GM12878 (cell line): ENCODE data around the gene TTL. TPM values are rescaled to one million over a fixed set of nuclear protein-coding genes. Genes with fewer than 3 reads are reported as not detected.

Source experiments
- ATAC-seq: fragments of 200-7000 bp; cut with Tn5 transposase; 3 replicates; pipeline ENCODE4 v1.9.1; 2020; ENCODE audit warnings: mild to moderate bottlenecking, moderate library complexity
- BruUV-seq: library from RNA; stranded (reverse); fragments of 400-500 nt; replicated peaks from 2 replicates; lab custom pipeline; 2021; lab: Mats Ljungman, UMichigan
- CTCF ChIA-PET: fragments of 300-600 bp; sonication (Branson Sonifier 250); formaldehyde crosslinking; extraction: SDS; loops from one replicate; lab custom pipeline; 2021; ENCODE audit warnings: inconsistent platforms; lab: Yijun Ruan, JAX
- POLR2A ChIA-PET: fragments of 350-600 bp; formaldehyde crosslinking; extraction: SDS; loops from one replicate; lab custom pipeline; 2021; ENCODE audit warnings: inconsistent platforms; lab: Charles Lee
- RAD21 ChIA-PET: fragments of 300-600 bp; sonication (Branson Sonifier 250); formaldehyde crosslinking; loops from one replicate; lab custom pipeline; 2023; ENCODE audit warnings: antibody characterized with exemption; ENCODE audit not compliant: unreplicated experiment; lab: Charles Lee
- SMC1A ChIA-PET: fragments of 300-600 bp; sonication (Branson Sonifier 250); formaldehyde crosslinking; loops from one replicate; lab custom pipeline; 2023; ENCODE audit not compliant: unreplicated experiment, uncharacterized antibody; lab: Charles Lee
- DNase-seq: peaks from one replicate; pipeline ENCODE4 v3.0.0-alpha.2; 2011; ENCODE audit warnings: low read depth, low spot score
- FAIRE-seq: peaks from 3 replicates; lab custom pipeline; 2011; peaks lifted over from hg19 to GRCh38; lab: Jason Lieb, UNC
- H2AFZ ChIP-seq: 2 replicates; pipeline ENCODE4 v1.6.0; 2011; ENCODE audit warnings: low read depth, low read length, control low read depth; ENCODE audit not compliant: control insufficient read depth
- H3K27ac ChIP-seq: 2 replicates; pipeline ENCODE4 v1.5.1; 2011; ENCODE audit warnings: control low read depth; ENCODE audit not compliant: control insufficient read depth, insufficient read depth
- H3K27me3 ChIP-seq, 2 experiments: replicated peaks in 1 of 2; 2 replicates each; pipeline versions ENCODE4 v1.6.0 to v1.6.1; 2011; ENCODE audit warnings: low read length in 1 of 2; ENCODE audit not compliant: control insufficient read depth in 2 of 2, insufficient read depth in 2 of 2
- H3K36me3 ChIP-seq, 2 experiments: 2 replicates each; pipeline ENCODE4 v1.5.1; 2011; ENCODE audit warnings: low read length in 1 of 2; ENCODE audit not compliant: control insufficient read depth in 2 of 2, insufficient read depth in 2 of 2
- H3K4me1 ChIP-seq: 2 replicates; pipeline ENCODE4 v1.6.1; 2011; ENCODE audit warnings: mild to moderate bottlenecking, low read length, moderate library complexity, mixed read lengths; ENCODE audit not compliant: control insufficient read depth, insufficient read depth
- H3K4me2 ChIP-seq: 2 replicates; pipeline ENCODE4 v1.6.0; 2011; ENCODE audit warnings: control low read depth; ENCODE audit not compliant: control insufficient read depth, insufficient read depth
- H3K4me3 ChIP-seq: fragments of 200-600 bp; sonication (generic); 2 replicates; pipeline ENCODE4 v1.5.1; 2016
- H3K79me2 ChIP-seq: 2 replicates; pipeline ENCODE4 v1.6.0; 2011; ENCODE audit warnings: low read length; ENCODE audit not compliant: control insufficient read depth, insufficient read depth
- H3K9ac ChIP-seq: 2 replicates; pipeline ENCODE4 v1.8.0; 2011; ENCODE audit warnings: low read length, control low read depth, mixed read lengths; ENCODE audit not compliant: control insufficient read depth, insufficient read depth
- H3K9me3 ChIP-seq: replicated peaks from 3 replicates; pipeline ENCODE4 v1.5.1; 2011; ENCODE audit warnings: mild to moderate bottlenecking, low read length; ENCODE audit not compliant: control insufficient read depth, insufficient read depth
- H4K20me1 ChIP-seq: 2 replicates; pipeline ENCODE4 v1.6.0; 2011; ENCODE audit not compliant: control insufficient read depth, insufficient read depth
- BMI1 ChIP-seq: fragments of 450-650 bp; IDR thresholded peaks from 2 replicates; pipeline ENCODE4 v1.6.1; 2016; ENCODE audit warnings: mild to moderate bottlenecking, moderate library complexity, borderline replicate concordance
- CHD2 ChIP-seq: IDR thresholded peaks from 2 replicates; pipeline ENCODE4 v1.6.1; 2011; ENCODE audit warnings: low read depth, low read length, improper control_type of control experiment, borderline replicate concordance
- CHD4 ChIP-seq: fragments of 200-600 bp; sonication (generic); IDR thresholded peaks from 2 replicates; pipeline ENCODE4 v1.6.1; 2016; ENCODE audit warnings: mild to moderate bottlenecking
- EZH2 ChIP-seq: IDR thresholded peaks from 2 replicates; pipeline ENCODE4 v1.6.1; 2012; ENCODE audit warnings: low read depth, mild to moderate bottlenecking, control low read depth, inconsistent platforms, low read length, borderline replicate concordance; ENCODE audit not compliant: control insufficient read depth
- POLR2AphosphoS2 ChIP-seq: IDR thresholded peaks from 2 replicates; pipeline ENCODE4 v1.6.1; 2011; ENCODE audit warnings: low read depth, mild to moderate bottlenecking, low read length, improper control_type of control experiment, moderate library complexity
- RAD51 ChIP-seq: fragments of 450-650 bp; IDR thresholded peaks from 2 replicates; pipeline ENCODE4 v1.6.1; 2016; ENCODE audit warnings: moderate library complexity, mild to moderate bottlenecking, inconsistent platforms
- SIX5 ChIP-seq: IDR thresholded peaks from 2 replicates; pipeline ENCODE4 v1.6.1; 2011; ENCODE audit warnings: mild to moderate bottlenecking, low read depth, low read length, moderate library complexity; ENCODE audit not compliant: severe bottlenecking
- ZBED1 ChIP-seq: IDR thresholded peaks from 2 replicates; pipeline ENCODE4 v1.6.1; 2016; ENCODE audit warnings: borderline replicate concordance
- WGBS: methylation state at CpG from one replicate; pipeline ENCODE4 v1.1.6; 2016; ENCODE audit warnings: low lambda C conversion rate; ENCODE audit not compliant: insufficient replicate concordance, insufficient coverage; ENCODE audit errors: missing lambda C conversion rate; 5-methylcytosine and 5-hydroxymethylcytosine counted together
- in situ Hi-C: fragments of 300-500 bp; cut with MboI; formaldehyde crosslinking; loops from 9 replicates; pipeline ENCODE4 v1.14.3; 2018; ENCODE audit warnings: mixed read lengths
- intact Hi-C: fragments of 100-400 bp; cut with micrococcal nuclease; formaldehyde crosslinking; loops from one replicate; pipeline ENCODE4 v1.14.2; 2022; ENCODE audit not compliant: unreplicated experiment
- polyA plus RNA-seq, 11 experiments: library from polyadenylated mRNA; depleted of rRNA in 4 of 11; unstranded in 6 of 11; stranded (reverse) in 5 of 11; fragments of >200 nt; fragmentation: Nextera tagmentation in 4 of 11; fragmentation: Illumina TruSeq in 1 of 11; extraction: Ambion mirVana in 4 of 11; extraction: Trizol in 1 of 11; gene quantifications; 1 replicate in 1 of 11; 2 replicates in 10 of 11; pipeline versions ENCODE4 v1.2.1 to v1.2.3, GENCODE V29; 2011 to 2016; ENCODE audit warnings: inconsistent platforms in 2 of 11, missing spikeins in 2 of 11, low read depth in 1 of 11
- total RNA-seq, 4 experiments: library from RNA; depleted of rRNA in 3 of 4; stranded (reverse); fragments of >200 nt in 3 of 4; fragmentation: Illumina TruSeq in 1 of 4; extraction: Trizol in 1 of 4; gene quantifications; 2 replicates each; pipeline versions ENCODE4 v1.2.1 to v1.2.3, GENCODE V29; 2013 to 2021
- TF ChIP-seq, protein P1 (sequence below): IDR thresholded peaks from 2 replicates; pipeline ENCODE4 v1.6.1; 2012; ENCODE audit warnings: mild to moderate bottlenecking, low read depth, low read length
- TF ChIP-seq, protein P2 (sequence below): fragments of 450-650 bp; formaldehyde crosslinking; IDR thresholded peaks from 2 replicates; pipeline ENCODE4 v1.5.0; 2022; ENCODE audit warnings: mild to moderate bottlenecking, missing genetic modification characterization
- TF ChIP-seq, protein P3 (sequence below): fragments of 450-650 bp; IDR thresholded peaks from 2 replicates; pipeline ENCODE4 v1.6.1; 2017; ENCODE audit warnings: mild to moderate bottlenecking

Gene TTL
- total and polyA plus RNA-seq, 10 of the 15 experiments (the other 5 are each of a cell fraction or from before 2014, with no cell fraction given): 3.9 to 27.1 (median 16.1) TPM

DNA sequence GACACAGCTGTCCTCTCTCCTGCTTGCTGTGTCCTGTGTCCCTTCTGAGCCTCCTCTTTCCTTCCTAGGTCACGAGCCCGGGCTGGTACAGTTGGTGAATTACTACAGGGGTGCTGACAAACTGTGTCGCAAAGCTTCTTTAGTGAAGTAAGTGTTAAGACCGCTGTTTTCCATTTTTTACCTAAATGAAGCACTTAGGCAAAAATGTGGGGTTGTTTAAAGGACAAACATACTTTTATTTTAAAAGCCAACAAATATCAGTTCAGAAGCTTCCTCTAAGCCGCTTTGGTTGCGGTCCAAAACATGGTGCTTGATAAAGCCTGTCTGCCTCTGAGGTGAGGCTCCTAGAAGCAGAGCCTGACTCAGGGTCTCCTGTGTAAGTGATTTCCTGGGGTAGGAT lies 3.9 kb downstream of the TTL start:
- Histone ChIP-seq H3K9me3 (no peaks in the 10 kb centered on the region), H4K20me1 (no peaks in the 10 kb centered on the region), H3K4me2 (no peak overlapping the region), H3K4me3 (no peak overlapping the region), H3K27me3 (no peaks in the 10 kb centered on the region), H3K4me1 (peaks cover 10% of the 10 kb centered on the region), H2AFZ (no peak overlapping the region), H3K79me2 (peaks cover 14% of the 10 kb centered on the region), H3K36me3 (peaks cover 0 to 2% of the 10 kb centered on the region in 2 experiments; a peak in 2 of 4 replicates), H3K9ac (no peak overlapping the region), H3K27ac (no peak overlapping the region)
- ChIA-PET POLR2A (interaction anchor here (0.5 kb wide), 1 partner anchor 211 kb away, joined by 3 read pairs; no protein-coding TSS in a partner anchor), SMC1A (interaction anchor here (2.2 kb wide), 1 partner anchor 98 kb away, joined by 5 read pairs; no protein-coding TSS in a partner anchor), CTCF (no interaction called here), RAD21 (no interaction called here)
- in situ Hi-C loops (no loop called here), intact Hi-C loops (no loop called here)
- no peak for DNase-seq
- no peak for FAIRE-seq
- 100% methylated on average over 6 of the region's 6 CpGs for whole genome bisulfite sequencing
- no peak for ATAC-seq
- no TSS peak for BruUV-seq
- no peak for TF ChIP-seq BMI1
- TF ChIP-seq CHD2: no peak
- no peak for TF ChIP-seq CHD4
- TF ChIP-seq, protein P1, sequence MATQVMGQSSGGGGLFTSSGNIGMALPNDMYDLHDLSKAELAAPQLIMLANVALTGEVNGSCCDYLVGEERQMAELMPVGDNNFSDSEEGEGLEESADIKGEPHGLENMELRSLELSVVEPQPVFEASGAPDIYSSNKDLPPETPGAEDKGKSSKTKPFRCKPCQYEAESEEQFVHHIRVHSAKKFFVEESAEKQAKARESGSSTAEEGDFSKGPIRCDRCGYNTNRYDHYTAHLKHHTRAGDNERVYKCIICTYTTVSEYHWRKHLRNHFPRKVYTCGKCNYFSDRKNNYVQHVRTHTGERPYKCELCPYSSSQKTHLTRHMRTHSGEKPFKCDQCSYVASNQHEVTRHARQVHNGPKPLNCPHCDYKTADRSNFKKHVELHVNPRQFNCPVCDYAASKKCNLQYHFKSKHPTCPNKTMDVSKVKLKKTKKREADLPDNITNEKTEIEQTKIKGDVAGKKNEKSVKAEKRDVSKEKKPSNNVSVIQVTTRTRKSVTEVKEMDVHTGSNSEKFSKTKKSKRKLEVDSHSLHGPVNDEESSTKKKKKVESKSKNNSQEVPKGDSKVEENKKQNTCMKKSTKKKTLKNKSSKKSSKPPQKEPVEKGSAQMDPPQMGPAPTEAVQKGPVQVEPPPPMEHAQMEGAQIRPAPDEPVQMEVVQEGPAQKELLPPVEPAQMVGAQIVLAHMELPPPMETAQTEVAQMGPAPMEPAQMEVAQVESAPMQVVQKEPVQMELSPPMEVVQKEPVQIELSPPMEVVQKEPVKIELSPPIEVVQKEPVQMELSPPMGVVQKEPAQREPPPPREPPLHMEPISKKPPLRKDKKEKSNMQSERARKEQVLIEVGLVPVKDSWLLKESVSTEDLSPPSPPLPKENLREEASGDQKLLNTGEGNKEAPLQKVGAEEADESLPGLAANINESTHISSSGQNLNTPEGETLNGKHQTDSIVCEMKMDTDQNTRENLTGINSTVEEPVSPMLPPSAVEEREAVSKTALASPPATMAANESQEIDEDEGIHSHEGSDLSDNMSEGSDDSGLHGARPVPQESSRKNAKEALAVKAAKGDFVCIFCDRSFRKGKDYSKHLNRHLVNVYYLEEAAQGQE: no peak
- TF ChIP-seq RAD51: no peak
- TF ChIP-seq, protein P2, sequence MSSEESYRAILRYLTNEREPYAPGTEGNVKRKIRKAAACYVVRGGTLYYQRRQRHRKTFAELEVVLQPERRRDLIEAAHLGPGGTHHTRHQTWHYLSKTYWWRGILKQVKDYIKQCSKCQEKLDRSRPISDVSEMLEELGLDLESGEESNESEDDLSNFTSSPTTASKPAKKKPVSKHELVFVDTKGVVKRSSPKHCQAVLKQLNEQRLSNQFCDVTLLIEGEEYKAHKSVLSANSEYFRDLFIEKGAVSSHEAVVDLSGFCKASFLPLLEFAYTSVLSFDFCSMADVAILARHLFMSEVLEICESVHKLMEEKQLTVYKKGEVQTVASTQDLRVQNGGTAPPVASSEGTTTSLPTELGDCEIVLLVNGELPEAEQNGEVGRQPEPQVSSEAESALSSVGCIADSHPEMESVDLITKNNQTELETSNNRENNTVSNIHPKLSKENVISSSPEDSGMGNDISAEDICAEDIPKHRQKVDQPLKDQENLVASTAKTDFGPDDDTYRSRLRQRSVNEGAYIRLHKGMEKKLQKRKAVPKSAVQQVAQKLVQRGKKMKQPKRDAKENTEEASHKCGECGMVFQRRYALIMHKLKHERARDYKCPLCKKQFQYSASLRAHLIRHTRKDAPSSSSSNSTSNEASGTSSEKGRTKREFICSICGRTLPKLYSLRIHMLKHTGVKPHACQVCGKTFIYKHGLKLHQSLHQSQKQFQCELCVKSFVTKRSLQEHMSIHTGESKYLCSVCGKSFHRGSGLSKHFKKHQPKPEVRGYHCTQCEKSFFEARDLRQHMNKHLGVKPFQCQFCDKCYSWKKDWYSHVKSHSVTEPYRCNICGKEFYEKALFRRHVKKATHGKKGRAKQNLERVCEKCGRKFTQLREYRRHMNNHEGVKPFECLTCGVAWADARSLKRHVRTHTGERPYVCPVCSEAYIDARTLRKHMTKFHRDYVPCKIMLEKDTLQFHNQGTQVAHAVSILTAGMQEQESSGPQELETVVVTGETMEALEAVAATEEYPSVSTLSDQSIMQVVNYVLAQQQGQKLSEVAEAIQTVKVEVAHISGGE (CRISPR knock-in tag): no peak
- no peak for TF ChIP-seq POLR2AphosphoS2
- no peak for TF ChIP-seq EZH2
- TF ChIP-seq SIX5: no peak
- TF ChIP-seq, protein P3, sequence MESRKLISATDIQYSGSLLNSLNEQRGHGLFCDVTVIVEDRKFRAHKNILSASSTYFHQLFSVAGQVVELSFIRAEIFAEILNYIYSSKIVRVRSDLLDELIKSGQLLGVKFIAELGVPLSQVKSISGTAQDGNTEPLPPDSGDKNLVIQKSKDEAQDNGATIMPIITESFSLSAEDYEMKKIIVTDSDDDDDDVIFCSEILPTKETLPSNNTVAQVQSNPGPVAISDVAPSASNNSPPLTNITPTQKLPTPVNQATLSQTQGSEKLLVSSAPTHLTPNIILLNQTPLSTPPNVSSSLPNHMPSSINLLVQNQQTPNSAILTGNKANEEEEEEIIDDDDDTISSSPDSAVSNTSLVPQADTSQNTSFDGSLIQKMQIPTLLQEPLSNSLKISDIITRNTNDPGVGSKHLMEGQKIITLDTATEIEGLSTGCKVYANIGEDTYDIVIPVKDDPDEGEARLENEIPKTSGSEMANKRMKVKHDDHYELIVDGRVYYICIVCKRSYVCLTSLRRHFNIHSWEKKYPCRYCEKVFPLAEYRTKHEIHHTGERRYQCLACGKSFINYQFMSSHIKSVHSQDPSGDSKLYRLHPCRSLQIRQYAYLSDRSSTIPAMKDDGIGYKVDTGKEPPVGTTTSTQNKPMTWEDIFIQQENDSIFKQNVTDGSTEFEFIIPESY: no peak
- no peak for TF ChIP-seq ZBED1
